HCT116 (cell line): ENCODE results near the gene HTR3A. TPM values are rescaled to one million over a fixed set of nuclear protein-coding genes. Genes with fewer than 3 reads are reported as not detected.

ENCODE experiments used
- ATAC-seq: fragments of 200-7000 bp; cut with Tn5 transposase; 2 replicates; pipeline ENCODE4 v1.9.1; 2020; ENCODE audit warnings: mild to moderate bottlenecking, moderate library complexity
- BruUV-seq: library from RNA; stranded (reverse); fragments of 400-500 nt; replicated peaks from 2 replicates; lab custom pipeline; 2021; lab: Mats Ljungman, UMichigan
- CTCF ChIA-PET: fragments of 300-600 bp; sonication (Branson Sonifier 250); formaldehyde crosslinking; loops from one replicate; lab custom pipeline; 2021; ENCODE audit warnings: antibody characterized with exemption; lab: Charles Lee
- POLR2A ChIA-PET: fragments of 300-600, 350-600 bp; sonication (Branson Sonifier 250); formaldehyde crosslinking; loops from one replicate; lab custom pipeline; 2021; ENCODE audit warnings: antibody characterized with exemption; lab: Charles Lee
- RAD21 ChIA-PET, 2 experiments: fragments of 300-600 bp; sonication (Branson Sonifier 250); formaldehyde crosslinking; loops; one replicate each; lab custom pipeline; 2023; ENCODE audit warnings: low total read pairs in 2 of 2; ENCODE audit not compliant: uncharacterized antibody in 2 of 2, unreplicated experiment in 2 of 2, low non-redundant PET in 1 of 2; lab: Charles Lee
- DNase-seq: peaks from one replicate; pipeline ENCODE4 v3.0.0-alpha.2; 2010; ENCODE audit warnings: low read depth, low spot score
- H2AFZ ChIP-seq: fragments of 200-600 bp; shearing (Covaris generic), sonication (generic); 2 replicates; pipeline ENCODE4 v1.6.1; 2017; ENCODE audit warnings: low read depth, mixed run types, mixed read lengths, antibody characterized with exemption, low read length; ENCODE audit not compliant: poor library complexity, severe bottlenecking
- H3K27ac ChIP-seq: 2 replicates; pipeline ENCODE4 v1.5.1; 2012; ENCODE audit warnings: low read depth, low read length
- H3K27me3 ChIP-seq: fragments of 200-600 bp; sonication (generic); 2 replicates; pipeline ENCODE4 v1.6.1; 2016; ENCODE audit warnings: mixed run types, low read length, mixed read lengths; ENCODE audit not compliant: insufficient read depth
- H3K36me3 ChIP-seq, 2 experiments: fragments of 200-500 bp in 1 of 2; fragments of 200-600 bp in 1 of 2; sonication (Bioruptor generic) in 1 of 2; sonication (generic) in 1 of 2; 2 replicates each; pipeline versions ENCODE4 v1.5.1 to v1.6.1; 2014 to 2016; ENCODE audit warnings: low read length in 2 of 2, inconsistent platforms in 1 of 2, mixed read lengths in 1 of 2, mixed run types in 1 of 2; ENCODE audit not compliant: insufficient read depth in 2 of 2, control insufficient read depth in 1 of 2
- H3K4me1 ChIP-seq, 2 experiments: fragments of 200-600 bp in 1 of 2; sonication (generic) in 1 of 2; 2 replicates each; pipeline versions ENCODE4 v1.5.1 to v1.6.1; 2012 to 2017; ENCODE audit warnings: low read length in 2 of 2, inconsistent platforms in 1 of 2, mild to moderate bottlenecking in 1 of 2, mixed read lengths in 1 of 2, mixed run types in 1 of 2, moderate library complexity in 1 of 2; ENCODE audit not compliant: insufficient read depth in 2 of 2, control insufficient read depth in 1 of 2
- H3K4me2 ChIP-seq: fragments of 200-600 bp; sonication (generic); 2 replicates; pipeline ENCODE4 v1.6.1; 2017; ENCODE audit warnings: mixed run types, low read length, mixed read lengths
- H3K4me3 ChIP-seq, 2 experiments: fragments of 200-600 bp in 1 of 2; sonication (generic) in 1 of 2; replicated peaks in 1 of 2; 2 replicates each; pipeline ENCODE4 v1.5.1; 2011 to 2016; ENCODE audit warnings: low read length in 2 of 2, control low read depth in 1 of 2, low read depth in 1 of 2, mild to moderate bottlenecking in 1 of 2, mixed read lengths in 1 of 2, mixed run types in 1 of 2
- H3K79me2 ChIP-seq: fragments of 200-600 bp; sonication (generic); 2 replicates; pipeline ENCODE4 v1.6.1; 2017; ENCODE audit warnings: mild to moderate bottlenecking, mixed run types, low read length, moderate library complexity, mixed read lengths; ENCODE audit not compliant: insufficient read depth
- H3K9ac ChIP-seq: fragments of 200-600 bp; sonication (generic); 2 replicates; pipeline ENCODE4 v1.6.1; 2016; ENCODE audit warnings: low read length, mixed read lengths
- H3K9me2 ChIP-seq: fragments of 200-600 bp; sonication (generic), shearing (Covaris generic); 2 replicates; pipeline ENCODE4 v1.6.1; 2017; ENCODE audit warnings: mixed run types, mild to moderate bottlenecking, moderate library complexity; ENCODE audit not compliant: insufficient read depth
- H3K9me3 ChIP-seq, 2 experiments: fragments of 200-500 bp in 1 of 2; fragments of 200-600 bp in 1 of 2; sonication (Bioruptor generic) in 1 of 2; sonication (generic) in 1 of 2; 2 replicates each; pipeline ENCODE4 v1.6.1; 2014 to 2017; ENCODE audit warnings: low read length in 2 of 2, mixed read lengths in 2 of 2, inconsistent platforms in 1 of 2, low read depth in 1 of 2, mild to moderate bottlenecking in 1 of 2, mixed run types in 1 of 2, moderate library complexity in 1 of 2; ENCODE audit not compliant: control insufficient read depth in 1 of 2, insufficient read depth in 1 of 2
- H4K20me1 ChIP-seq: fragments of 200-600 bp; sonication (generic), shearing (Covaris generic); 2 replicates; pipeline ENCODE4 v1.6.1; 2017; ENCODE audit warnings: mixed run types, mild to moderate bottlenecking, moderate library complexity; ENCODE audit not compliant: insufficient read depth
- ATF3 ChIP-seq: IDR thresholded peaks from 2 replicates; pipeline ENCODE4 v1.6.1; 2012
- EGR1 ChIP-seq: IDR thresholded peaks from 2 replicates; pipeline ENCODE4 v1.6.1; 2012; ENCODE audit warnings: low read depth
- ELF1 ChIP-seq: IDR thresholded peaks from 2 replicates; pipeline ENCODE4 v1.6.1; 2012; ENCODE audit warnings: low read depth, borderline replicate concordance
- EZH2 ChIP-seq: fragments of 200-600 bp; sonication (generic); IDR thresholded peaks from 2 replicates; pipeline ENCODE4 v1.6.1; 2017; ENCODE audit warnings: antibody characterized with exemption, mixed run types
- FOSL1 ChIP-seq: IDR thresholded peaks from 2 replicates; pipeline ENCODE4 v1.6.1; 2012; ENCODE audit warnings: low read depth
- JUND ChIP-seq: IDR thresholded peaks from 2 replicates; pipeline ENCODE4 v1.6.1; 2012
- MAX ChIP-seq: IDR thresholded peaks from 2 replicates; pipeline ENCODE4 v1.6.1; 2012
- REST ChIP-seq: IDR thresholded peaks from 2 replicates; pipeline ENCODE4 v1.6.1; 2012; ENCODE audit warnings: low read depth
- SIN3A ChIP-seq: IDR thresholded peaks from 2 replicates; pipeline ENCODE4 v1.6.1; 2012; ENCODE audit warnings: low read depth
- SP1 ChIP-seq: IDR thresholded peaks from 2 replicates; pipeline ENCODE4 v1.6.1; 2012; ENCODE audit warnings: low read depth
- TCF7L2 ChIP-seq: IDR thresholded peaks from 2 replicates; pipeline ENCODE4 v1.7.0; 2011; ENCODE audit warnings: borderline replicate concordance, inconsistent platforms; ENCODE audit not compliant: insufficient read depth, insufficient read length; ENCODE audit errors: extremely low read depth
- YY1 ChIP-seq: IDR thresholded peaks from 2 replicates; pipeline ENCODE4 v1.6.1; 2011; ENCODE audit warnings: low read length, low read depth, moderate library complexity, mild to moderate bottlenecking; ENCODE audit not compliant: insufficient replicate concordance; ENCODE audit errors: extremely low read depth
- ZNF274 ChIP-seq: fragments of 200-500 bp; sonication (Bioruptor generic); IDR thresholded peaks from 2 replicates; pipeline ENCODE4 v1.6.1; 2014; ENCODE audit warnings: mild to moderate bottlenecking, low read depth, low read length, inconsistent platforms
- intact Hi-C: fragments of 100-400 bp; cut with micrococcal nuclease; formaldehyde crosslinking; loops from 2 replicates; pipeline ENCODE4 v1.10.0; 2022
- total RNA-seq: library from RNA; stranded (reverse); gene quantifications from one replicate; pipeline ENCODE4 v1.2.1, GENCODE V29; 2021; ENCODE audit not compliant: unreplicated experiment

The HTR3A gene
- total RNA-seq, 1 experiment from 2014 or later: 0.12 TPM

- ChIA-PET CTCF (no interaction called here), POLR2A (no interaction called here)
- no peak for TF ChIP-seq YY1
- no peak for TF ChIP-seq SP1
- no peak for TF ChIP-seq EZH2
- TF ChIP-seq EGR1: no peak
- TF ChIP-seq JUND: no peak
- TF ChIP-seq ATF3: no peak
- TF ChIP-seq ELF1: no peak
- TF ChIP-seq SIN3A: no peak
- no peak for TF ChIP-seq ZNF274
- no peak for TF ChIP-seq TCF7L2
- TF ChIP-seq FOSL1: no peak
- no peak for TF ChIP-seq REST
- TF ChIP-seq MAX: no peak
Measured at GRCh38 chr11:113928311-113928710, 46.6 kb upstream of the HTR3A start.

More at GRCh38 chr11:113928311-113928710, 46.6 kb upstream of the HTR3A start:
- H3K27me3 ChIP-seq: no peaks in the 10 kb centered on the region
- H3K9ac ChIP-seq: no peak overlapping the region
- H4K20me1 ChIP-seq: no peaks in the 10 kb centered on the region
- no peak overlapping the region for H3K27ac ChIP-seq
- no peaks in the 10 kb centered on the region for H3K9me3 ChIP-seq
- H2AFZ ChIP-seq: no peak overlapping the region
- H3K36me3 ChIP-seq: no peaks in the 10 kb centered on the region
- H3K4me2 ChIP-seq: no peak overlapping the region
- no peak for ATAC-seq
- DNase-seq: no peak
- no peaks in the 10 kb centered on the region for H3K79me2 ChIP-seq
- intact Hi-C loops: no loop called here
- peaks cover 0 to 11% of the 10 kb centered on the region in 2 experiments; a peak in 2 of 4 replicates for H3K4me1 ChIP-seq
- H3K4me3 ChIP-seq: no peak overlapping the region
- BruUV-seq: no TSS peak
- no peaks in the 10 kb centered on the region for H3K9me2 ChIP-seq
- RAD21 ChIA-PET: no interaction called here
